Chondrocyte (in vitro differentiated cells): ENCODE results near the gene ACLY. TPM values are rescaled to one million over a fixed set of nuclear protein-coding genes. Genes with fewer than 3 reads are reported as not detected.
"Not testable (repeated sequence)": the region's sequence is repeated elsewhere in the genome, so short reads cannot be mapped to it uniquely, and the experiment has no call there.

ENCODE experiments used
- DNase-seq: peaks from one replicate; pipeline ENCODE4 v3.0.0; 2021; ENCODE audit warnings: mixed read lengths, low spot score
- H3K27ac Mint-ChIP-seq: one replicate; pipeline ENCODE4 v1.8.0; 2021; ENCODE audit warnings: mild to moderate bottlenecking, moderate library complexity, mixed read lengths; ENCODE audit not compliant: unreplicated experiment
- H3K27me3 Mint-ChIP-seq: 2 replicates; pipeline ENCODE4 v1.8.0; 2021; ENCODE audit warnings: low read depth, mixed read lengths
- H3K36me3 Mint-ChIP-seq: 2 replicates; pipeline ENCODE4 v1.8.0; 2021; ENCODE audit warnings: low read depth, mixed read lengths
- H3K4me1 Mint-ChIP-seq: 2 replicates; pipeline ENCODE4 v1.8.0; 2021; ENCODE audit warnings: low read depth, mild to moderate bottlenecking, mixed read lengths
- H3K4me3 Mint-ChIP-seq: one replicate; pipeline ENCODE4 v1.8.0; 2021; ENCODE audit warnings: mild to moderate bottlenecking, moderate library complexity, mixed read lengths; ENCODE audit not compliant: unreplicated experiment
- H3K9me3 Mint-ChIP-seq: 2 replicates; pipeline ENCODE4 v1.8.0; 2021; ENCODE audit warnings: low read depth, mixed read lengths
- total RNA-seq: library from RNA; stranded (reverse); gene quantifications from 3 replicates; pipeline ENCODE4 v1.2.1, GENCODE V29; 2021
- TF ChIP-seq, protein P1 (sequence below): fragments of 200-600 bp; sonication (generic); IDR thresholded peaks from 2 replicates; pipeline ENCODE4 v1.5.0; 2021; ENCODE audit warnings: antibody characterized with exemption, mild to moderate bottlenecking, moderate library complexity

The ACLY gene
- total RNA-seq, 1 donor from 2014 or later = 189 TPM

DNA sequence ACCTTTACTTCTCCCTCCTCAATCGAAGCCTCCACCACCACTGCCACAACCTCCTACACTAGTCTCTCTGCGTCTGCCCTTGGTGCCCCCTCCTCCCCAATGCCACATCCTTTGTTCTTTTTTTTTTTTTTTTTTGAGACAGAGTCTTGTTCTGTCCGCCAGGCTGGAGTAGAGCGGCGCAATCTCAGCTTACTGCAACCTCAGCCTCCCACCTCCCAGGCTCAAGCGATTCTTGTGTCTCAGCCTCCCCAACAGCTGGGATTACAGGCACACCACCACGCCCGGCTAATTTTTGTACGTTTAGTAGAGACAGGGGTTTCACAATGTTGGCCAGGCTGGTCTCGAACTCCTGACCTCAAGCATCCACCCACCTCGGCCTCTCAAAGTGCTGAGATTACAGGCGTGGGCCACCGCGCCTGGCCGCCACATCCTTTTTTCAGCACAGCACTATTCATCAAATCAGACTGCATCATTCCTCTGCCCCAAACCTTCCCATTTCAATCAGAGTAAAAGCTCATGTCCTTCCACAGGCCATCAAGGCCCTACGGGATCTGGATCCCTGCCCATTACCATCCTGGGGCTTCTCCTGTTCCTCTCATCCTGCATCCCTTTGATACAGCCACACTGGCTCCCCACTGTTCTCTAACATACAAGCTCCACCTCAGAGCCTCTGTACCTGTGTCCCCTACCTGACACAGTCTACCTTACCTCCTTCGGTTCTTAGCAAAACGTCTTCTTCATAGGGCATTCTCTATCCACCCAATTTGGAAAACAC lies 55.5 kb downstream of the ACLY start:
- Mint-ChIP-seq H3K4me3 (no peak overlapping the region), H3K27me3 (no peaks in the 10 kb centered on the region), H3K4me1 (peaks cover 7% of the 10 kb centered on the region), H3K27ac (no peak overlapping the region), H3K9me3 (no peaks in the 10 kb centered on the region), H3K36me3 (peaks cover 10% of the 10 kb centered on the region)
- no peak for DNase-seq
- TF ChIP-seq, protein P1, sequence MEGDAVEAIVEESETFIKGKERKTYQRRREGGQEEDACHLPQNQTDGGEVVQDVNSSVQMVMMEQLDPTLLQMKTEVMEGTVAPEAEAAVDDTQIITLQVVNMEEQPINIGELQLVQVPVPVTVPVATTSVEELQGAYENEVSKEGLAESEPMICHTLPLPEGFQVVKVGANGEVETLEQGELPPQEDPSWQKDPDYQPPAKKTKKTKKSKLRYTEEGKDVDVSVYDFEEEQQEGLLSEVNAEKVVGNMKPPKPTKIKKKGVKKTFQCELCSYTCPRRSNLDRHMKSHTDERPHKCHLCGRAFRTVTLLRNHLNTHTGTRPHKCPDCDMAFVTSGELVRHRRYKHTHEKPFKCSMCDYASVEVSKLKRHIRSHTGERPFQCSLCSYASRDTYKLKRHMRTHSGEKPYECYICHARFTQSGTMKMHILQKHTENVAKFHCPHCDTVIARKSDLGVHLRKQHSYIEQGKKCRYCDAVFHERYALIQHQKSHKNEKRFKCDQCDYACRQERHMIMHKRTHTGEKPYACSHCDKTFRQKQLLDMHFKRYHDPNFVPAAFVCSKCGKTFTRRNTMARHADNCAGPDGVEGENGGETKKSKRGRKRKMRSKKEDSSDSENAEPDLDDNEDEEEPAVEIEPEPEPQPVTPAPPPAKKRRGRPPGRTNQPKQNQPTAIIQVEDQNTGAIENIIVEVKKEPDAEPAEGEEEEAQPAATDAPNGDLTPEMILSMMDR = no peak

DNA sequence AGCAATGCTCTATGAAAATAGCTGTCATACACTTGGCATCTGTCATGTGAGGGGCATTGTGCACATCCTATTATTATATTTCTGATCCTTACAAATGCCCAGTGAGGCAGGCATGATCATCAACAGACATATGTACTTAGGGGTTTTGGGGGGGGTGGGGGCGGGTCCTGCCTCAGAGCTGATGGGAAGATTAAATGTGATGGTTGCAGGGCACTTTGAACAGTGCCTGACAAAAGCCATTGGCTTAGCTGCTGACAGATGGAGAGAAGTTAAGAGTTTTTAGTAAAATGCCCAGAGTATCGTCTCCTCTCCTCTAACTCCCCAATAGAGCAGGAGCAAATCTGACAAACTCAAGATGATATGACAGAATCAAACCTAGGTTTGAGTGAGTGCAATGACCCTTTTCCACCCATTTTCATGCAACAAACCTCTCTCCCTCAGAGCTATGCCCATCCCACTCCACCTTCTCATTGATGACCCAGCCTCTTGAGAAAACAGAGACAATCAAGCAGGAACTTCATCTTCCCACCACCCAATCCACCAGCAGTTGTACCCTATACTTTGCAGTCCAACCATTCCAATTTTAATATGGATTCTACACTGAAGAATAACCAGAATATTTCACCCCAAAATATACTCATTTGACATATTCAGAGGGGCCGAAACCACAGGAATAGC lies 58.4 kb downstream of the ACLY start:
- H3K9me3 Mint-ChIP-seq = no peaks in the 10 kb centered on the region
- no peaks in the 10 kb centered on the region for H3K36me3 Mint-ChIP-seq
- H3K4me1 Mint-ChIP-seq = peaks cover 4% of the 10 kb centered on the region
- H3K27me3 Mint-ChIP-seq = no peaks in the 10 kb centered on the region
- DNase-seq = no peak
- TF ChIP-seq, protein P1 = no peak
- H3K4me3 Mint-ChIP-seq = no peak overlapping the region
- no peak overlapping the region for H3K27ac Mint-ChIP-seq

DNA sequence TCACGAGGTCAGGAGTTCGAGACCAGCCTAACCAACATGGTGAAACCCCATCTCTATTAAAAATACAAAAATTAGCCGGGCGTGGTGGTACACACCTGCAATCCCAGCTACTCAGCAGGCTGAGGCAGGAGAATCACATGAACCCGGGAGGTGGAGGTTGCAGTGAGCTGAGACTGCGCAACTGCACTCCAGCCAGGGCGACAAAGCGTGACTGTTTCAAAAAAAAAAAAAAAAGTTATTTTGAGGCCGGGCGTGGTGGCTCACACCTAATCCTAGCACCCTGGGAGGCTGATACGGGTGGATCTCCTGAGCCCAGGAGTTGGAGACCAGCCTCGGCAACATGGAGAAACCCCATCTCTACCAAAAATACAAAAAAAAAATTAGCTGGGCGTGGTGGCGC lies 67.4 kb downstream of the ACLY start:
- not testable (repeated sequence) for H3K27me3 Mint-ChIP-seq, H3K36me3 Mint-ChIP-seq, H3K4me3 Mint-ChIP-seq, H3K27ac Mint-ChIP-seq, H3K9me3 Mint-ChIP-seq, DNase-seq
- H3K4me1 Mint-ChIP-seq = peaks cover 28% of the 10 kb centered on the region

DNA sequence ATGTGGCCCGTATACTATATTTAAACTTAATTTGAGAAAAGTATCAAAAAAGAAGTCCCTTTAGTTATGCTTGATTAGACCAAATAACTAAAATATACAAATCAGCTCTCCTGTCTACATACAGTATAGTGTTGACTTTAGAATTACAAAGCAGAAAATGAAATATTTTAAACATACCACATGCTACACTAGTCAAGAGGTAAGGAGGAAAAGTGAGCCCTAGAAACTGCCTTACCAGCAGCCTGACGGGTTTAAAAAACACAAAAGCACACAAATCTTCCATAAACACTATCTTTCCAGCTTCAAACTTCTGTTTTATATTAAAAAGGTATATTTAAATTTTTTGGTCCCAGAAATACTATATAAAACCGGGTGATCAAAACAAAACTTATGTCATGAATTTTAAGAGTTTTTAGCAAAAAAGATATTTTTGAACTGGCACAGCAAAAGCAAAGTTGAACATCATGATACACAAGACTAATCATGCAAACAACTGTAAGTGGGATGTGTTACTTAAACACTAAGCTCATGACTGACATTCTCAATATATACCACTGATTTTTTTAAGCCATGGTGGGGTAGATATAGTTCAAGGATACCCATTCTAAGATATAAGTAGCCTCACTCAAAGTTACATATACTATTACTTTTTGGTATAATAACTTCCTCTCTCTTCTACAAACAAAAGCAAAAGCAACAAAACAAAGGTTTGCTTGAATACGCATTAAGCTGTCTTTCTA lies 69.3 kb downstream of the ACLY start:
- peaks cover 28% of the 10 kb centered on the region for H3K4me1 Mint-ChIP-seq
- H3K27me3 Mint-ChIP-seq = no peaks in the 10 kb centered on the region
- peaks cover 4% of the 10 kb centered on the region for H3K36me3 Mint-ChIP-seq
- no peak for DNase-seq
- H3K9me3 Mint-ChIP-seq = no peaks in the 10 kb centered on the region
- peak overlapping the region; percentile 12 for H3K27ac Mint-ChIP-seq
- TF ChIP-seq, protein P1 = no peak
- no peak overlapping the region for H3K4me3 Mint-ChIP-seq

DNA sequence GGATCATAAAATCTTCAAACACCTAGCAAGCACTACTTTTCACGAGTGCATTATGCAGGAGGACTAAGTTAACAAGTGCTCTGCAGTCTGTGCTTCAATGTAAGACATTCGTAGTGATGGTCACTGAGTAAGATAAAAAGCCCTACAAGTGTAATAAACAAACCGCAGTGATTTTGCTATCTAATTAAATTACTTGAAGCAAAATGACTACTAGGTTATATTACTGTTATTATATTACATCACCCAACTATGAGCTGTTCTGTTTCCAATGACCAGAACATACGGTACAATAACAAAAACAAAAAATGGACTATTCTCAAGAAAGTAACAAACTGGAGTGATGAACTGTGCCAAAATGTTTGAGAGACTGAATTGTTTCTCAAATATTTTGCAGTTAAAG lies 70.0 kb downstream of the ACLY start:
- H3K4me3 Mint-ChIP-seq = no peak overlapping the region
- no peaks in the 10 kb centered on the region for H3K27me3 Mint-ChIP-seq
- peaks cover 28% of the 10 kb centered on the region for H3K4me1 Mint-ChIP-seq
- TF ChIP-seq, protein P1 = no peak
- H3K27ac Mint-ChIP-seq = no peak overlapping the region
- peaks cover 4% of the 10 kb centered on the region for H3K36me3 Mint-ChIP-seq
- DNase-seq = no peak
- H3K9me3 Mint-ChIP-seq = no peaks in the 10 kb centered on the region
